K562 (cell line): ENCODE results near the gene SHISAL2A. TPM values are rescaled to one million over a fixed set of nuclear protein-coding genes. Genes with fewer than 3 reads are reported as not detected.

Experiments
- ATAC-seq: fragments of 200-7000 bp; cut with Tn5 transposase; 3 replicates; pipeline ENCODE4 v1.9.1; 2020; ENCODE audit warnings: moderate library complexity
- BruUV-seq: library from RNA; stranded (reverse); fragments of 400-500 nt; replicated peaks from 2 replicates; lab custom pipeline; 2021; lab: Mats Ljungman, UMichigan
- CTCF ChIA-PET: fragments of 300-600 bp; formaldehyde crosslinking; extraction: SDS; loops from one replicate; lab custom pipeline; 2021; ENCODE audit warnings: low intra/inter-chr PET ratio; lab: Yijun Ruan, JAX
- POLR2A ChIA-PET: fragments of 300-600, 350-650 bp; sonication (Branson Sonifier 250); formaldehyde crosslinking; extraction: SDS; loops from one replicate; lab custom pipeline; 2021; ENCODE audit warnings: antibody characterized with exemption, inconsistent platforms; lab: Yijun Ruan, JAX
- DNase-seq, 4 experiments: peaks; one replicate each; pipeline versions ENCODE4 v3.0.0 to v3.0.0-alpha.2; 2011 to 2018; ENCODE audit warnings: low spot score in 3 of 4, mixed read lengths in 3 of 4; ENCODE audit errors: extremely low read depth in 1 of 4
- FAIRE-seq: peaks from 2 replicates; lab custom pipeline; 2011; peaks lifted over from hg19 to GRCh38; lab: Jason Lieb, UNC
- H2AFZ ChIP-seq: 2 replicates; pipeline ENCODE4 v1.6.0; 2011; ENCODE audit warnings: low read depth, low read length, control low read depth, inconsistent platforms
- H3K27ac ChIP-seq: fragments of 200-600 bp; 3 replicates; pipeline ENCODE4 v1.8.0; 2011; ENCODE audit warnings: low read depth, mild to moderate bottlenecking, control low read depth, inconsistent platforms, low read length, moderate library complexity, mixed read lengths; ENCODE audit errors: extremely low read depth
- H3K27me3 ChIP-seq, 2 experiments: fragments of 300-600 bp in 1 of 2; 2 replicates in 1 of 2; 3 replicates in 1 of 2; pipeline versions ENCODE4 v1.6.0 to v1.8.0; 2011; ENCODE audit warnings: inconsistent platforms in 2 of 2, low read length in 2 of 2, mild to moderate bottlenecking in 1 of 2, mixed read lengths in 1 of 2, moderate library complexity in 1 of 2; ENCODE audit not compliant: control insufficient read depth in 2 of 2, insufficient read depth in 2 of 2
- H3K36me3 ChIP-seq: fragments of 300-600 bp; 3 replicates; pipeline ENCODE4 v1.8.0; 2011; ENCODE audit warnings: mild to moderate bottlenecking, low read length, inconsistent platforms; ENCODE audit not compliant: control insufficient read depth, insufficient read depth
- H3K4me1 ChIP-seq, 2 experiments: fragments of 200-600 bp in 1 of 2; replicated peaks in 1 of 2; 2 replicates in 1 of 2; 3 replicates in 1 of 2; pipeline versions ENCODE4 v1.5.1 to v1.8.0; 2011; ENCODE audit warnings: inconsistent platforms in 2 of 2, low read length in 2 of 2, mild to moderate bottlenecking in 1 of 2, mixed read lengths in 1 of 2, moderate library complexity in 1 of 2; ENCODE audit not compliant: control insufficient read depth in 2 of 2, insufficient read depth in 2 of 2
- H3K4me2 ChIP-seq: 2 replicates; pipeline ENCODE4 v1.6.1; 2011; ENCODE audit warnings: low read length, control low read depth, inconsistent platforms, mixed read lengths; ENCODE audit not compliant: insufficient read depth
- H3K4me3 ChIP-seq: fragments of 200-600 bp; sonication (generic), shearing (Covaris generic); 2 replicates; pipeline ENCODE4 v1.5.1; 2016; ENCODE audit warnings: control low read depth, inconsistent platforms
- H3K79me2 ChIP-seq: fragments of 200-600 bp; 3 replicates; pipeline ENCODE4 v1.8.0; 2011; ENCODE audit warnings: low read length, inconsistent platforms; ENCODE audit not compliant: control insufficient read depth, insufficient read depth
- H3K9ac ChIP-seq, 2 experiments: 2 replicates each; pipeline versions ENCODE4 v1.6.0 to v1.6.1; 2011; ENCODE audit warnings: low read depth in 2 of 2, low read length in 2 of 2, control low read depth in 1 of 2, inconsistent platforms in 1 of 2, mild to moderate bottlenecking in 1 of 2, mixed read lengths in 1 of 2; ENCODE audit not compliant: insufficient read depth in 1 of 2
- H3K9me1 ChIP-seq: one replicate; pipeline ENCODE4 v1.6.0; 2011; ENCODE audit warnings: inconsistent platforms, mild to moderate bottlenecking, low read length, moderate library complexity; ENCODE audit not compliant: control insufficient read depth, insufficient read depth
- H3K9me3 ChIP-seq: replicated peaks from 2 replicates; pipeline ENCODE4 v1.5.1; 2011; ENCODE audit warnings: low read depth, low read length, inconsistent platforms; ENCODE audit not compliant: control insufficient read depth, insufficient read depth
- H4K20me1 ChIP-seq: replicated peaks from 2 replicates; pipeline ENCODE4 v1.6.1; 2011; ENCODE audit warnings: low read length, inconsistent platforms, mixed read lengths; ENCODE audit not compliant: control insufficient read depth, insufficient read depth
- CAMTA2 ChIP-seq: fragments of 250-450 bp; sonication (Bioruptor Pico); conservative IDR thresholded peaks from 2 replicates; pipeline ENCODE4 v1.5.1; 2022
- CREB1 ChIP-seq, 2 experiments: sonication (generic) in 1 of 2; formaldehyde crosslinking in 1 of 2; IDR thresholded peaks; 2 replicates each; pipeline versions ENCODE4 v1.6.1 to v1.8.0; 2012 to 2022; ENCODE audit warnings: inconsistent platforms in 1 of 2, mild to moderate bottlenecking in 1 of 2, missing genetic modification reagents in 1 of 2, moderate library complexity in 1 of 2
- DEAF1 ChIP-seq: fragments of 450-650 bp; formaldehyde crosslinking; IDR thresholded peaks from 2 replicates; pipeline ENCODE4 v1.4.0; 2020; ENCODE audit warnings: mild to moderate bottlenecking, moderate library complexity
- KAT8 ChIP-seq: fragments of 450-650 bp; IDR thresholded peaks from 2 replicates; pipeline ENCODE4 v1.6.1; 2016; ENCODE audit warnings: low read depth, mild to moderate bottlenecking
- KLF13 ChIP-seq: fragments of 450-650 bp; IDR thresholded peaks from 2 replicates; pipeline ENCODE4 v1.6.1; 2016; ENCODE audit warnings: missing genetic modification characterization, low read depth, mild to moderate bottlenecking, missing compliant biosample characterization, moderate library complexity, borderline replicate concordance
- MAX ChIP-seq: sonication (generic); formaldehyde crosslinking; IDR thresholded peaks from 2 replicates; pipeline ENCODE4 v1.9.0; 2022; ENCODE audit warnings: mild to moderate bottlenecking, missing genetic modification reagents
- PTTG1 ChIP-seq: fragments of 450-650 bp; IDR thresholded peaks from 2 replicates; pipeline ENCODE4 v1.6.1; 2016; ENCODE audit warnings: low read depth, mild to moderate bottlenecking, missing genetic modification characterization, missing compliant biosample characterization
- RAD21 ChIP-seq, 2 experiments: fragments of 250-450 bp in 1 of 2; fragments of 450-650 bp in 1 of 2; sonication (Bioruptor Pico) in 1 of 2; formaldehyde crosslinking in 1 of 2; IDR thresholded peaks in 1 of 2; conservative IDR thresholded peaks in 1 of 2; 2 replicates each; pipeline versions ENCODE4 v1.4.0 to v1.8.0; 2020 to 2022; ENCODE audit warnings: mild to moderate bottlenecking in 2 of 2, moderate library complexity in 1 of 2
- RBBP5 ChIP-seq: fragments of 200-600 bp; sonication (generic); IDR thresholded peaks from 2 replicates; pipeline ENCODE4 v1.6.1; 2012; ENCODE audit warnings: borderline replicate concordance, mild to moderate bottlenecking, low read length, control low read depth, inconsistent platforms; ENCODE audit not compliant: insufficient read depth, poor library complexity, severe bottlenecking
- SNAPC5 ChIP-seq: fragments of 250-450 bp; sonication (Bioruptor Pico); IDR thresholded peaks from 2 replicates; pipeline ENCODE4 v1.8.0; 2021; ENCODE audit warnings: moderate library complexity, mild to moderate bottlenecking, inconsistent platforms
- STAG1 ChIP-seq: sonication (generic); formaldehyde crosslinking; IDR thresholded peaks from 2 replicates; pipeline ENCODE4 v1.5.0; 2020; ENCODE audit warnings: missing genetic modification reagents, borderline replicate concordance
- TEAD4 ChIP-seq, 2 experiments: sonication (generic) in 1 of 2; formaldehyde crosslinking in 1 of 2; IDR thresholded peaks; 2 replicates each; pipeline versions ENCODE4 v1.6.1 to v1.8.0; 2012 to 2022; ENCODE audit warnings: borderline replicate concordance in 1 of 2, inconsistent platforms in 1 of 2, low read length in 1 of 2, mild to moderate bottlenecking in 1 of 2, missing genetic modification reagents in 1 of 2
- ZC3H8 ChIP-seq: fragments of 450-650 bp; IDR thresholded peaks from 2 replicates; pipeline ENCODE4 v1.6.1; 2017
- ZNF79 ChIP-seq: fragments of 250-450 bp; sonication (Bioruptor Pico); IDR thresholded peaks from 2 replicates; pipeline ENCODE4 v1.4.0; 2020; ENCODE audit warnings: low read depth, mild to moderate bottlenecking, moderate library complexity
- WGBS: fragments of 100-300 bp; shearing (Covaris generic); methylation state at CpG from one replicate; pipeline ENCODE4 v1.1.6; 2016; ENCODE audit warnings: low coverage, mixed read lengths; ENCODE audit not compliant: insufficient coverage; ENCODE audit errors: missing lambda C conversion rate; 5-methylcytosine and 5-hydroxymethylcytosine counted together
- in situ Hi-C: fragments of 300-500 bp; cut with MboI; formaldehyde crosslinking; loops from 4 replicates; pipeline ENCODE4 v1.15.0; 2018; ENCODE audit warnings: inconsistent platforms, mixed read lengths
- intact Hi-C: fragments of 100-400 bp; cut with micrococcal nuclease; formaldehyde crosslinking; loops from 2 replicates; pipeline ENCODE4 v1.14.2; 2022
- polyA plus RNA-seq, 8 experiments: library from polyadenylated mRNA; depleted of rRNA in 4 of 8; stranded (reverse) in 5 of 8; unstranded in 3 of 8; fragments of >200 nt; fragmentation: Nextera tagmentation in 2 of 8; fragmentation: Illumina TruSeq in 1 of 8; extraction: Ambion mirVana in 2 of 8; extraction: Trizol in 1 of 8; gene quantifications; 2 replicates each; pipeline versions ENCODE4 v1.2.1 to v1.2.3, GENCODE V29; 2011 to 2014; ENCODE audit warnings: inconsistent platforms in 1 of 8, missing spikeins in 1 of 8
- total RNA-seq, 7 experiments: library from RNA; depleted of rRNA in 6 of 7; stranded (reverse); fragments of >200 nt in 6 of 7; fragmentation: Illumina TruSeq in 2 of 7; extraction: Trizol in 2 of 7; gene quantifications; 2 replicates each; pipeline versions ENCODE4 v1.2.1 to v1.2.3, GENCODE V29; 2011 to 2021; ENCODE audit warnings: low replicate concordance in 1 of 7
- TF ChIP-seq, protein P1 (sequence below): fragments of 250-450 bp; sonication (Bioruptor Pico); IDR thresholded peaks from 2 replicates; pipeline ENCODE4 v1.4.0; 2020
- TF ChIP-seq, protein P2 (sequence below): sonication (generic); formaldehyde crosslinking; IDR thresholded peaks from 2 replicates; pipeline ENCODE4 v1.8.0; 2022; ENCODE audit warnings: mild to moderate bottlenecking, low read depth, missing genetic modification reagents

The SHISAL2A gene
- total and polyA plus RNA-seq, 9 of the 15 experiments (the other 6 are each of a cell fraction or from before 2014, with no cell fraction given) = 0.11 TPM; not detected in 8

DNA sequence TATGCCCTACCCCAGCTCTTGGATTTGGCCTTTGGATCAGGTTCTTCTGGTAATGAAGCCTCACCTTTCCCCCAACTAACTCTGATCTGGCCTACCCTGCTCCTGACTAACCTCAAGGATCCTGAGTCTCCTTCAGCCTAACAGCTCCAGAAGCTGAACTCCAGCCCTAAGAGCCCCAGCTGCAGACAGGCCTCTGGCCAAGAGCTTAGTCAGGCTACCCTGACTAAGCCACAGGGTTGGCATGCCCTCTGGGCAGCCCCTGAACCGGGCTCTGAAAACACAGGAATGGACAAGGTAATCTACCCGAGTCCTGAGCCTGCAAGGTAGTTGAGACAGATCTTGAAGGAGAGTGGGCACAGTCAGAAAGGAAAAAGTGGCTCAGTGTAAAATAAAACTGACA is 35.7 kb downstream of the SHISAL2A start (continued):
- TF ChIP-seq CREB1 (IDR thresholded peaks at IDR 0.05) = no peak
- no peak for TF ChIP-seq CREB1 (CRISPR knock-in tag; IDR thresholded peaks at IDR 0.05)
- TF ChIP-seq KAT8 = no peak
- no peak for TF ChIP-seq SNAPC5 (CRISPR knock-in tag)
- TF ChIP-seq ZC3H8 = no peak

DNA sequence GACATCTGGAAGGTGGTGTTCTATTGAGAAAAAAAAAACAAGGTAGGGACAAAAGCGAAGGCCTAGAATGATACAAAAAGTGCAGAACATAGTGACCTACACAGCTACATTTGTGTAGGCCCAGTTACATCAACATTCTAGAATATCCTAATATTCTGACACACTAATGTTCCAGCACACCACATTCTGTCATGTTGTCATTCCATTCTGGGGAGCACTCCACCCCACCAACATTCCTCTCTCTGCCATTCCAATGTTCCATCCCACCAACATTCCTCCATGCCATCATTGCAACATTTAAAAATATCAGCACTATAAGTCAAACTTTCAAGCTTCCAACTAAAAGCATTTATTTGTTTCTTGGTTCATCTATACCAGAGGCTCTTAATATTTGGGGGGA is 36.7 kb downstream of the SHISAL2A start:
- no peaks in the 10 kb centered on the region for H3K27me3 ChIP-seq
- no peaks in the 10 kb centered on the region for H4K20me1 ChIP-seq
- no peak overlapping the region for H3K4me3 ChIP-seq
- H3K4me2 ChIP-seq = no peak overlapping the region
- H2AFZ ChIP-seq = no peak overlapping the region
- no peaks in the 10 kb centered on the region for H3K79me2 ChIP-seq
- H3K4me1 ChIP-seq = peaks cover 0 to 9% of the 10 kb centered on the region in 2 experiments; a peak in 3 of 5 replicates
- CTCF ChIA-PET = no interaction called here
- in situ Hi-C loops = no loop called here
- WGBS = 90% methylated on average over 1 of the region's 1 CpG
- H3K9me3 ChIP-seq = no peaks in the 10 kb centered on the region
- H3K9me1 ChIP-seq = no peaks in the 10 kb centered on the region
- intact Hi-C loops = loop anchor here (5.0 kb wide), 1 partner anchor 267 kb away; the partner anchor contains the start of genes ORC1 and PRPF38A
- ATAC-seq = no peak
- POLR2A ChIA-PET = interaction anchor here (0.7 to 1.4 kb wide), 4 partner anchors 16 to 270 kb away, joined by 3 to 4 read pairs (median 3); no protein-coding TSS in a partner anchor
- BruUV-seq = no TSS peak
- no peak for DNase-seq
- no peak overlapping the region for H3K27ac ChIP-seq
- no peak for FAIRE-seq
- H3K36me3 ChIP-seq = no peaks in the 10 kb centered on the region
- no peak overlapping the region for H3K9ac ChIP-seq
- TF ChIP-seq ZNF79 (CRISPR knock-in tag) (no peak), TEAD4 (IDR thresholded peaks at IDR 0.05; ENCODE audit: low read length) (no peak), TEAD4 (CRISPR knock-in tag; IDR thresholded peaks at IDR 0.05; ENCODE audit: borderline replicate concordance) (no peak), MAX (CRISPR knock-in tag) (no peak), RBBP5 (no peak), RAD21 (CRISPR knock-in tag; conservative IDR thresholded peaks at IDR 0.05 in 1 of 2, IDR thresholded peaks at IDR 0.05 in 1 of 2) (no peak), PTTG1 (tag) (no peak), KLF13 (no peak), STAG1 (CRISPR knock-in tag) (no peak), CAMTA2 (no peak), DEAF1 (CRISPR knock-in tag) (no peak)
- TF ChIP-seq, protein P1, sequence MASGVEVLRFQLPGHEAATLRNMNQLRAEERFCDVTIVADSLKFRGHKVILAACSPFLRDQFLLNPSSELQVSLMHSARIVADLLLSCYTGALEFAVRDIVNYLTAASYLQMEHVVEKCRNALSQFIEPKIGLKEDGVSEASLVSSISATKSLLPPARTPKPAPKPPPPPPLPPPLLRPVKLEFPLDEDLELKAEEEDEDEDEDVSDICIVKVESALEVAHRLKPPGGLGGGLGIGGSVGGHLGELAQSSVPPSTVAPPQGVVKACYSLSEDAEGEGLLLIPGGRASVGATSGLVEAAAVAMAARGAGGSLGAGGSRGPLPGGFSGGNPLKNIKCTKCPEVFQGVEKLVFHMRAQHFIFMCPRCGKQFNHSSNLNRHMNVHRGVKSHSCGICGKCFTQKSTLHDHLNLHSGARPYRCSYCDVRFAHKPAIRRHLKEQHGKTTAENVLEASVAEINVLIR (CRISPR knock-in tag) = no peak
- TF ChIP-seq, protein P2, sequence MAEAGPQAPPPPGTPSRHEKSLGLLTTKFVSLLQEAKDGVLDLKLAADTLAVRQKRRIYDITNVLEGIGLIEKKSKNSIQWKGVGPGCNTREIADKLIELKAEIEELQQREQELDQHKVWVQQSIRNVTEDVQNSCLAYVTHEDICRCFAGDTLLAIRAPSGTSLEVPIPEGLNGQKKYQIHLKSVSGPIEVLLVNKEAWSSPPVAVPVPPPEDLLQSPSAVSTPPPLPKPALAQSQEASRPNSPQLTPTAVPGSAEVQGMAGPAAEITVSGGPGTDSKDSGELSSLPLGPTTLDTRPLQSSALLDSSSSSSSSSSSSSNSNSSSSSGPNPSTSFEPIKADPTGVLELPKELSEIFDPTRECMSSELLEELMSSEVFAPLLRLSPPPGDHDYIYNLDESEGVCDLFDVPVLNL = no peak
